GM12878 (cell line): ENCODE measurements around the gene CD70. TPM values are rescaled to one million over a fixed set of nuclear protein-coding genes. Genes with fewer than 3 reads are reported as not detected.
"Not testable (repeated sequence)": the region's sequence is repeated elsewhere in the genome, so short reads cannot be mapped to it uniquely, and the experiment has no call there.

Source experiments
- ATAC-seq: fragments of 200-7000 bp; cut with Tn5 transposase; 3 replicates; pipeline ENCODE4 v1.9.1; 2020; ENCODE audit warnings: mild to moderate bottlenecking, moderate library complexity
- BruUV-seq: library from RNA; stranded (reverse); fragments of 400-500 nt; replicated peaks from 2 replicates; lab custom pipeline; 2021; lab: Mats Ljungman, UMichigan
- CTCF ChIA-PET: fragments of 300-600 bp; sonication (Branson Sonifier 250); formaldehyde crosslinking; extraction: SDS; loops from one replicate; lab custom pipeline; 2021; ENCODE audit warnings: inconsistent platforms; lab: Yijun Ruan, JAX
- POLR2A ChIA-PET: fragments of 350-600 bp; formaldehyde crosslinking; extraction: SDS; loops from one replicate; lab custom pipeline; 2021; ENCODE audit warnings: inconsistent platforms; lab: Charles Lee
- RAD21 ChIA-PET: fragments of 300-600 bp; sonication (Branson Sonifier 250); formaldehyde crosslinking; loops from one replicate; lab custom pipeline; 2023; ENCODE audit warnings: antibody characterized with exemption; ENCODE audit not compliant: unreplicated experiment; lab: Charles Lee
- SMC1A ChIA-PET: fragments of 300-600 bp; sonication (Branson Sonifier 250); formaldehyde crosslinking; loops from one replicate; lab custom pipeline; 2023; ENCODE audit not compliant: unreplicated experiment, uncharacterized antibody; lab: Charles Lee
- DNase-seq: peaks from one replicate; pipeline ENCODE4 v3.0.0-alpha.2; 2011; ENCODE audit warnings: low read depth, low spot score
- FAIRE-seq: peaks from 3 replicates; lab custom pipeline; 2011; peaks lifted over from hg19 to GRCh38; lab: Jason Lieb, UNC
- H2AFZ ChIP-seq: 2 replicates; pipeline ENCODE4 v1.6.0; 2011; ENCODE audit warnings: low read depth, low read length, control low read depth; ENCODE audit not compliant: control insufficient read depth
- H3K27ac ChIP-seq: 2 replicates; pipeline ENCODE4 v1.5.1; 2011; ENCODE audit warnings: control low read depth; ENCODE audit not compliant: control insufficient read depth, insufficient read depth
- H3K27me3 ChIP-seq, 2 experiments: replicated peaks in 1 of 2; 2 replicates each; pipeline versions ENCODE4 v1.6.0 to v1.6.1; 2011; ENCODE audit warnings: low read length in 1 of 2; ENCODE audit not compliant: control insufficient read depth in 2 of 2, insufficient read depth in 2 of 2
- H3K36me3 ChIP-seq, 2 experiments: 2 replicates each; pipeline ENCODE4 v1.5.1; 2011; ENCODE audit warnings: low read length in 1 of 2; ENCODE audit not compliant: control insufficient read depth in 2 of 2, insufficient read depth in 2 of 2
- H3K4me1 ChIP-seq: 2 replicates; pipeline ENCODE4 v1.6.1; 2011; ENCODE audit warnings: mild to moderate bottlenecking, low read length, moderate library complexity, mixed read lengths; ENCODE audit not compliant: control insufficient read depth, insufficient read depth
- H3K4me2 ChIP-seq: 2 replicates; pipeline ENCODE4 v1.6.0; 2011; ENCODE audit warnings: control low read depth; ENCODE audit not compliant: control insufficient read depth, insufficient read depth
- H3K4me3 ChIP-seq: fragments of 200-600 bp; sonication (generic); 2 replicates; pipeline ENCODE4 v1.5.1; 2016
- H3K79me2 ChIP-seq: 2 replicates; pipeline ENCODE4 v1.6.0; 2011; ENCODE audit warnings: low read length; ENCODE audit not compliant: control insufficient read depth, insufficient read depth
- H3K9ac ChIP-seq: 2 replicates; pipeline ENCODE4 v1.8.0; 2011; ENCODE audit warnings: low read length, control low read depth, mixed read lengths; ENCODE audit not compliant: control insufficient read depth, insufficient read depth
- H3K9me3 ChIP-seq: replicated peaks from 3 replicates; pipeline ENCODE4 v1.5.1; 2011; ENCODE audit warnings: mild to moderate bottlenecking, low read length; ENCODE audit not compliant: control insufficient read depth, insufficient read depth
- H4K20me1 ChIP-seq: 2 replicates; pipeline ENCODE4 v1.6.0; 2011; ENCODE audit not compliant: control insufficient read depth, insufficient read depth
- ATF7 ChIP-seq: fragments of 450-650 bp; IDR thresholded peaks from 2 replicates; pipeline ENCODE4 v1.6.1; 2016; ENCODE audit warnings: low read depth, mild to moderate bottlenecking
- BCL11A ChIP-seq: IDR thresholded peaks from 2 replicates; pipeline ENCODE4 v1.6.1; 2011; ENCODE audit warnings: low read depth, low read length
- BHLHE40 ChIP-seq, 2 experiments: fragments of 450-650 bp in 1 of 2; IDR thresholded peaks; 2 replicates each; pipeline ENCODE4 v1.6.1; 2011 to 2017; ENCODE audit warnings: low read depth in 2 of 2, borderline replicate concordance in 1 of 2, improper control_type of control experiment in 1 of 2, low read length in 1 of 2, mild to moderate bottlenecking in 1 of 2
- CBFB ChIP-seq: IDR thresholded peaks from 2 replicates; pipeline ENCODE4 v1.6.1; 2016; ENCODE audit warnings: antibody characterized with exemption, low read depth
- CBX5 ChIP-seq: sonication (generic); IDR thresholded peaks from 2 replicates; pipeline ENCODE4 v1.6.1; 2016; ENCODE audit warnings: low read depth, moderate library complexity, mild to moderate bottlenecking, inconsistent platforms
- DPF2 ChIP-seq: fragments of 450-650 bp; IDR thresholded peaks from 2 replicates; pipeline ENCODE4 v1.6.1; 2017; ENCODE audit warnings: mild to moderate bottlenecking
- EED ChIP-seq: sonication (generic); IDR thresholded peaks from 2 replicates; pipeline ENCODE4 v1.6.1; 2016; ENCODE audit warnings: antibody characterized with exemption, low read depth
- GATAD2B ChIP-seq: fragments of 450-650 bp; conservative IDR thresholded peaks from 2 replicates; pipeline ENCODE4 v1.6.1; 2017; ENCODE audit warnings: low read depth, mild to moderate bottlenecking, moderate library complexity
- RFX5 ChIP-seq: IDR thresholded peaks from 2 replicates; pipeline ENCODE4 v1.6.1; 2011; ENCODE audit warnings: low read depth, low read length, improper control_type of control experiment
- SMC3 ChIP-seq: IDR thresholded peaks from 2 replicates; pipeline ENCODE4 v1.6.1; 2011; ENCODE audit warnings: low read length, improper control_type of control experiment, borderline replicate concordance
- SP1 ChIP-seq: IDR thresholded peaks from one replicate; pipeline ENCODE4 v1.6.1; 2011; ENCODE audit warnings: low read depth, low read length
- WRNIP1 ChIP-seq: IDR thresholded peaks from 2 replicates; pipeline ENCODE4 v1.6.1; 2011; ENCODE audit warnings: low read depth, low read length, improper control_type of control experiment, borderline replicate concordance
- WGBS: methylation state at CpG from one replicate; pipeline ENCODE4 v1.1.6; 2016; ENCODE audit warnings: low lambda C conversion rate; ENCODE audit not compliant: insufficient replicate concordance, insufficient coverage; ENCODE audit errors: missing lambda C conversion rate; 5-methylcytosine and 5-hydroxymethylcytosine counted together
- in situ Hi-C: fragments of 300-500 bp; cut with MboI; formaldehyde crosslinking; loops from 9 replicates; pipeline ENCODE4 v1.14.3; 2018; ENCODE audit warnings: mixed read lengths
- intact Hi-C: fragments of 100-400 bp; cut with micrococcal nuclease; formaldehyde crosslinking; loops from one replicate; pipeline ENCODE4 v1.14.2; 2022; ENCODE audit not compliant: unreplicated experiment
- polyA plus RNA-seq, 11 experiments: library from polyadenylated mRNA; depleted of rRNA in 4 of 11; unstranded in 6 of 11; stranded (reverse) in 5 of 11; fragments of >200 nt; fragmentation: Nextera tagmentation in 4 of 11; fragmentation: Illumina TruSeq in 1 of 11; extraction: Ambion mirVana in 4 of 11; extraction: Trizol in 1 of 11; gene quantifications; 1 replicate in 1 of 11; 2 replicates in 10 of 11; pipeline versions ENCODE4 v1.2.1 to v1.2.3, GENCODE V29; 2011 to 2016; ENCODE audit warnings: inconsistent platforms in 2 of 11, missing spikeins in 2 of 11, low read depth in 1 of 11
- total RNA-seq, 4 experiments: library from RNA; depleted of rRNA in 3 of 4; stranded (reverse); fragments of >200 nt in 3 of 4; fragmentation: Illumina TruSeq in 1 of 4; extraction: Trizol in 1 of 4; gene quantifications; 2 replicates each; pipeline versions ENCODE4 v1.2.1 to v1.2.3, GENCODE V29; 2013 to 2021

Gene CD70
- total and polyA plus RNA-seq, 10 of the 15 experiments (the other 5 are each of a cell fraction or from before 2014, with no cell fraction given), result 16.4 to 441 (median 265) TPM

GRCh38 chr19:6551607-6552450 is 39.1 kb downstream of the CD70 start (continued):
- TF ChIP-seq GATAD2B, result peak; percentile 89
- TF ChIP-seq WRNIP1, result no peak
- peak; percentile 83 for TF ChIP-seq ATF7
- peak; percentile 34 for TF ChIP-seq SP1
- peak; percentile 80 for TF ChIP-seq CBFB
- peak; percentile 28 to 57; a peak in 2 of 4 replicates for TF ChIP-seq BHLHE40 (IDR thresholded peaks at IDR 0.05; ENCODE audit: borderline replicate concordance in 1 of 2, low read depth in 2 of 2, low read length in 1 of 2)
- TF ChIP-seq DPF2, result peak; percentile 80
- peak; percentile 94 for TF ChIP-seq EED
- TF ChIP-seq SMC3, result peak; percentile 33; the same call in 1 of the 2 replicates
- TF ChIP-seq, all 136 proteins: peak for 44

- DNase-seq (no peak), ATAC-seq (no peak)
- in situ Hi-C loops, result no loop called here
- Histone ChIP-seq H3K4me1 (peaks cover 28% of the 10 kb centered on the region), H3K9ac (no peak overlapping the region), H3K4me3 (no peak overlapping the region), H4K20me1 (no peaks in the 10 kb centered on the region), H2AFZ (no peak overlapping the region), H3K27ac (no peak overlapping the region), H3K4me2 (no peak overlapping the region), H3K36me3 (no peaks in the 10 kb centered on the region), H3K9me3 (peaks cover 14% of the 10 kb centered on the region; the same call in 2 of the 3 replicates)
- SMC1A ChIA-PET, result interaction anchor here (0.9 to 1.9 kb wide), 3 partner anchors 11 to 83 kb away, joined by 3 to 5 read pairs (median 4); no protein-coding TSS in a partner anchor
- no TSS peak for BruUV-seq
- TF ChIP-seq RFX5, result no peak
- TF ChIP-seq BCL11A, result no peak
- TF ChIP-seq CBX5, result 0 out of 2 replicates have a peak, but pooled peaks have one; percentile 2
- TF ChIP-seq, all 136 proteins: peak for 1
- H3K27me3 ChIP-seq, result no peaks in the 10 kb centered on the region
- intact Hi-C loops, result loop anchor here (5.0 kb wide), 1 partner anchor 41 kb away; the partner anchor contains the start of gene CD70
- WGBS, result 75% methylated on average over 3 of the region's 3 CpGs
- ChIA-PET POLR2A (interaction anchor here (0.6 to 2.5 kb wide), 5 partner anchors 9 to 79 kb away, joined by 3 to 15 read pairs (median 6); no protein-coding TSS in a partner anchor), CTCF (interaction anchor here (0.7 to 2.8 kb wide), 5 partner anchors 13 to 218 kb away, joined by 3 to 8 read pairs (median 4); no protein-coding TSS in a partner anchor), RAD21 (interaction anchor here (0.7 to 1.4 kb wide), 6 partner anchors 15 to 91 kb away, joined by 3 to 4 read pairs (median 4); no protein-coding TSS in a partner anchor)
- no peaks in the 10 kb centered on the region for H3K79me2 ChIP-seq
- no peak for FAIRE-seq
Measured at GRCh38 chr19:6551091-6551490, 39.9 kb downstream of the CD70 start.

GRCh38 chr19:6550679-6551078 is 40.3 kb downstream of the CD70 start:
- DNase-seq, in situ Hi-C loops, FAIRE-seq, H3K4me3 ChIP-seq, H3K79me2 ChIP-seq, H3K36me3 ChIP-seq, H2AFZ ChIP-seq, H3K27ac ChIP-seq, BruUV-seq, H3K4me2 ChIP-seq, H3K9ac ChIP-seq, H4K20me1 ChIP-seq, ATAC-seq, H3K27me3 ChIP-seq: not testable (repeated sequence)
- SMC1A ChIA-PET, result interaction anchor here (0.9 to 1.9 kb wide), 3 partner anchors 11 to 83 kb away, joined by 3 to 5 read pairs (median 4); no protein-coding TSS in a partner anchor
- POLR2A ChIA-PET, result interaction anchor here (0.5 to 2.3 kb wide), 7 partner anchors 9 to 846 kb away, joined by 3 to 15 read pairs (median 5); partner anchors contain the start of gene SH2D3A
- intact Hi-C loops, result loop anchor here (5.0 kb wide), 1 partner anchor 42 kb away; the partner anchor contains the start of gene CD70
- peaks cover 24% of the 10 kb centered on the region for H3K4me1 ChIP-seq
- RAD21 ChIA-PET, result interaction anchor here (0.7 to 1.5 kb wide), 5 partner anchors 11 to 91 kb away, joined by 3 to 4 read pairs (median 4); no protein-coding TSS in a partner anchor
- peaks cover 14% of the 10 kb centered on the region; the same call in 2 of the 3 replicates for H3K9me3 ChIP-seq
- CTCF ChIA-PET, result interaction anchor here (0.7 to 2.8 kb wide), 6 partner anchors 13 to 80 kb away, joined by 3 to 8 read pairs (median 4); no protein-coding TSS in a partner anchor
- 89% methylated on average over 5 of the region's 6 CpGs for WGBS
